ENCODE data around the gene SH3RF2. TPM values are rescaled to one million over a fixed set of nuclear protein-coding genes. Genes with fewer than 3 reads are reported as not detected.

SH3RF2 gene
- polyA plus RNA-seq, 3 donors: not detected

DNA sequence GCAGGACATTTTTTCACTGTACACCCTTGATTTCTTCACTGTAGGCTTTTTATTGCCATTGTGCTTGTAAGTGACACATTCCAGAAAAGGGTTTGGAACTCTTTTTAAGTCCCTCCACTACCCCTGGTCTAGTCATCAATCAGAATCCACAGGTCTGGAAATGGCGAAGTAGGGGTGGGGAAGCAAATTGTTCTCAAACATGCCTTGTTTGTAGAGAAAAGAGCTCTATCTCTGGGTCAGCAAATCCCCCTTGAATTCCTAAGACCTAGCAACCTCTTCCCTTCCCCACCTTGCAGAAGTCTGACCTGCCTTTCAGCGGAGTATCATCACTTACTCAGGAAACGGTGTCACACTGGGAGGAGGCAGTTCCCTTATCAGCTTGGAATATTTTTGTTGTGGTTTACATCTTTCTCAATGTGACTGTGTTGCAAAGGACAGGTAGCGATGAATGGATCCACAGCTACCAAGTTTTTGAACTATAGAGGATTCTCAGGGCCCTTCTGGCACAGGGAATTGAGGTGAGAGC, 3.2 kb downstream of the SH3RF2 start:
- Histone ChIP-seq H3K4me1 (ENCODE audit: control insufficient read depth in 1 of 2, insufficient read depth in 2 of 2, low read length in 2 of 2) (peaks cover 6 to 8% of the 10 kb centered on the region in 2 donors), H3K9ac (ENCODE audit: insufficient read depth, low read length, poor library complexity, severe bottlenecking) (no peak overlapping the region), H3K79me2 (ENCODE audit: insufficient read depth, low read length) (no peaks in the 10 kb centered on the region), H3K27me3 (ENCODE audit: control insufficient read depth in 2 of 2, insufficient read depth in 2 of 2, low read length in 2 of 2) (peaks cover 41 to 54% of the 10 kb centered on the region in 2 donors), H3K9me3 (replicated peaks in 1 of 2; ENCODE audit: control insufficient read depth in 1 of 2, insufficient read depth in 1 of 2, low read length in 2 of 2) (no peaks in the 10 kb centered on the region), H2AFZ (ENCODE audit: insufficient read depth, low read depth, low read length, poor library complexity, severe bottlenecking) (no peak overlapping the region), H3K4me2 (replicated peaks; ENCODE audit: extremely low read depth, low read length, poor library complexity, severe bottlenecking) (no peak overlapping the region), H3K4me3 (replicated peaks in 1 of 3; ENCODE audit: low read depth in 2 of 3, low read length in 3 of 3) (no peak overlapping the region), H3K36me3 (replicated peaks in 1 of 2; ENCODE audit: control insufficient read depth in 1 of 2, insufficient read depth in 2 of 2, low read length in 2 of 2) (no peaks in the 10 kb centered on the region), H3K27ac (ENCODE audit: low read depth in 1 of 2, low read length in 2 of 2) (no peak overlapping the region), H4K20me1 (ENCODE audit: insufficient read depth, low read length) (no peaks in the 10 kb centered on the region)
- H3K9me3 Mint-ChIP-seq: no peaks in the 10 kb centered on the region
- H3K36me3 Mint-ChIP-seq: no peaks in the 10 kb centered on the region
- TF ChIP-seq, protein P1, sequence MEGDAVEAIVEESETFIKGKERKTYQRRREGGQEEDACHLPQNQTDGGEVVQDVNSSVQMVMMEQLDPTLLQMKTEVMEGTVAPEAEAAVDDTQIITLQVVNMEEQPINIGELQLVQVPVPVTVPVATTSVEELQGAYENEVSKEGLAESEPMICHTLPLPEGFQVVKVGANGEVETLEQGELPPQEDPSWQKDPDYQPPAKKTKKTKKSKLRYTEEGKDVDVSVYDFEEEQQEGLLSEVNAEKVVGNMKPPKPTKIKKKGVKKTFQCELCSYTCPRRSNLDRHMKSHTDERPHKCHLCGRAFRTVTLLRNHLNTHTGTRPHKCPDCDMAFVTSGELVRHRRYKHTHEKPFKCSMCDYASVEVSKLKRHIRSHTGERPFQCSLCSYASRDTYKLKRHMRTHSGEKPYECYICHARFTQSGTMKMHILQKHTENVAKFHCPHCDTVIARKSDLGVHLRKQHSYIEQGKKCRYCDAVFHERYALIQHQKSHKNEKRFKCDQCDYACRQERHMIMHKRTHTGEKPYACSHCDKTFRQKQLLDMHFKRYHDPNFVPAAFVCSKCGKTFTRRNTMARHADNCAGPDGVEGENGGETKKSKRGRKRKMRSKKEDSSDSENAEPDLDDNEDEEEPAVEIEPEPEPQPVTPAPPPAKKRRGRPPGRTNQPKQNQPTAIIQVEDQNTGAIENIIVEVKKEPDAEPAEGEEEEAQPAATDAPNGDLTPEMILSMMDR (IDR thresholded peaks at IDR 0.05): no peak
- WGBS (ENCODE audit: insufficient coverage): 100% methylated on average over 1 of the region's 4 CpGs
- DNase-seq: no peak
- H3K4me3 Mint-ChIP-seq: no peak overlapping the region
- H3K4me1 Mint-ChIP-seq: peaks cover 22% of the 10 kb centered on the region
- intact Hi-C loops (cut with micrococcal nuclease): no loop called here
- H3K27me3 Mint-ChIP-seq (ENCODE audit: low read depth in 3 of 3): peaks cover 32 to 59% (median 55%) of the 10 kb centered on the region in 3 donors
- no peak overlapping the region for H3K27ac Mint-ChIP-seq

DNA sequence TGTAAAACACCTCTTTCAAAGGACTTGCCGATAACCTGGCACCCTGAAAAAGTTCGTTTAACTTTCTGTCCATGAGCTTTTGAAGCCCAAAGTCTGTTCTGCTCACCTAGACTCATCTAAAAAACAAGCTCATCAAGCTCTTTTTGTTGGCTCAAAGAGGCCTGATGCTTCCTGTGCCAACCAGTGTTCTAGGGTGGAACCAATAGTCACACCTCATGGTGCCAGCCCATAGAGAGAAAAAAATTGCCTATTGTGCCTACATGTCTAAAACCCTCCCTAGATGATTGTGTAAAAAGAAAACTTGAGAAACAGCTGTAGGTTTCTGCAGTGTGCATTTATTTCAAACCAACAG, 4.7 kb downstream of the SH3RF2 start:
- DNase-seq: no peak
- Histone ChIP-seq H3K79me2 (ENCODE audit: insufficient read depth, low read length) (no peaks in the 10 kb centered on the region), H3K9ac (ENCODE audit: insufficient read depth, low read length, poor library complexity, severe bottlenecking) (no peak overlapping the region), H3K27me3 (ENCODE audit: control insufficient read depth in 2 of 2, insufficient read depth in 2 of 2, low read length in 2 of 2) (peaks cover 42 to 56% of the 10 kb centered on the region in 2 donors), H4K20me1 (ENCODE audit: insufficient read depth, low read length) (no peaks in the 10 kb centered on the region), H3K4me3 (replicated peaks in 1 of 3; ENCODE audit: low read depth in 2 of 3, low read length in 3 of 3) (no peak overlapping the region), H3K4me1 (ENCODE audit: control insufficient read depth in 1 of 2, insufficient read depth in 2 of 2, low read length in 2 of 2) (peaks cover 6 to 8% of the 10 kb centered on the region in 2 donors), H2AFZ (ENCODE audit: insufficient read depth, low read depth, low read length, poor library complexity, severe bottlenecking) (no peak overlapping the region), H3K4me2 (replicated peaks; ENCODE audit: extremely low read depth, low read length, poor library complexity, severe bottlenecking) (no peak overlapping the region), H3K36me3 (replicated peaks in 1 of 2; ENCODE audit: control insufficient read depth in 1 of 2, insufficient read depth in 2 of 2, low read length in 2 of 2) (no peaks in the 10 kb centered on the region), H3K27ac (ENCODE audit: low read depth in 1 of 2, low read length in 2 of 2) (no peak overlapping the region), H3K9me3 (replicated peaks in 1 of 2; ENCODE audit: control insufficient read depth in 1 of 2, insufficient read depth in 1 of 2, low read length in 2 of 2) (no peaks in the 10 kb centered on the region)
- Mint-ChIP-seq H3K4me3 (no peak overlapping the region), H3K4me1 (peaks cover 22% of the 10 kb centered on the region), H3K9me3 (no peaks in the 10 kb centered on the region), H3K36me3 (no peaks in the 10 kb centered on the region), H3K27ac (no peak overlapping the region), H3K27me3 (ENCODE audit: low read depth in 3 of 3) (peaks cover 31 to 53% (median 49%) of the 10 kb centered on the region in 3 donors)
- intact Hi-C loops (cut with micrococcal nuclease): no loop called here
- WGBS (ENCODE audit: insufficient coverage): no CpG with 5 or more reads among the region's 2 CpGs
- TF ChIP-seq, protein P1 (IDR thresholded peaks at IDR 0.05): no peak

Data from CD14-positive monocyte (primary cell).